Measurements from ENCODE around the gene XPO5. TPM values are rescaled to one million over a fixed set of nuclear protein-coding genes. Genes with fewer than 3 reads are reported as not detected.
A peak's percentile ranks its signal among the peaks of the same experiment; 100 is the strongest.

XPO5 gene
- total and polyA plus RNA-seq, 9 of the 15 experiments (the other 6 are each of a cell fraction or from before 2014, with no cell fraction given): 36.0 to 170 (median 99.1) TPM

GRCh38 chr6:43575105-43575771 lies 600 bp downstream of the XPO5 start (continued):
- TF ChIP-seq ZNF609 (CRISPR knock-in tag; IDR thresholded peaks at IDR 0.05; ENCODE audit: borderline replicate concordance): peak; percentile 73; the same call in 1 of the 2 replicates
- TF ChIP-seq KAT7 (CRISPR knock-in tag; IDR thresholded peaks at IDR 0.05; ENCODE audit: borderline replicate concordance): 0 out of 2 replicates have a peak, but pooled peaks have one; percentile 35
- peak; percentile 33 for TF ChIP-seq ARHGAP35 (IDR thresholded peaks at IDR 0.05; ENCODE audit: partially characterized antibody)
- peak; percentile 63 for TF ChIP-seq OTX1 (CRISPR knock-in tag; IDR thresholded peaks at IDR 0.05)
- peak; percentile 44 for TF ChIP-seq SMARCC2 (IDR thresholded peaks at IDR 0.05; ENCODE audit: low read depth)
- TF ChIP-seq FOXP1 (CRISPR knock-in tag; IDR thresholded peaks at IDR 0.05): peak; percentile 48; the same call in 1 of the 2 replicates
- TF ChIP-seq E2F5 (CRISPR knock-in tag; IDR thresholded peaks at IDR 0.05): peak; percentile 48; the same call in 1 of the 2 replicates
- peak; percentile 84 for TF ChIP-seq BCOR (IDR thresholded peaks at IDR 0.05)
- peak; percentile 29; the same call in 1 of the 2 replicates for TF ChIP-seq NR2C2 (CRISPR knock-in tag; IDR thresholded peaks at IDR 0.05)
- no peak; the same call in 1 of the 2 replicates for TF ChIP-seq NR2C2 (tag; IDR thresholded peaks at IDR 0.05)
- no peak for TF ChIP-seq GMEB1 (CRISPR knock-in tag; IDR thresholded peaks at IDR 0.05)
- TF ChIP-seq ZNF316 (IDR thresholded peaks at IDR 0.05): peak; percentile 40; the same call in 1 of the 2 replicates
- TF ChIP-seq NBN (IDR thresholded peaks at IDR 0.05; ENCODE audit: low read depth): no peak
